ENCODE data around the gene MSX2. TPM values are rescaled to one million over a fixed set of nuclear protein-coding genes. Genes with fewer than 3 reads are reported as not detected.

MSX2 gene
- total RNA-seq, 2 donors from 2014 or later, result 0.17 to 0.88 TPM

DNA sequence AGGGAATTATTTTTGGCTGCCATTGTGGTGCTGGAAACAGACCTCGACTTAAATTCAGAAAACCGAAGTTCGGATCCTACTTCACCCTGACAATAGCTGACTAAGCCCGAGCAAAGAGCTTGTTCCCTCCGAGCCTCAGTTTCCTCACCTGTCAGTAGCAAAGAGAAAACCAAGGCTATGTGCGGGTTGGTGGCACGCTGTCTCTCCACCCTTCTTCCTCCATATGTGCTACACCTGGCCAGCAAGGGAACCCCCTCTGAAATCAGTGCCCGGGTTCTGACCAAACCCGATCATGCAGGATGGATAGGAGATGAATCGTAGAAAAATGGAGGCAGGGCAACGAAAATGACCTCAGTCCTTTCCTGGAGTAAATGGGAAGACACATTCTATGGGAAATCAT is 16.7 kb upstream of the MSX2 start:
- no peak overlapping the region for H3K9ac ChIP-seq (ENCODE audit: low read depth in 2 of 2, low read length in 2 of 2)
- H3K27me3 ChIP-seq, result no peaks in the 10 kb centered on the region
- intact Hi-C loops (cut with DNase I), result no loop called here

DNA sequence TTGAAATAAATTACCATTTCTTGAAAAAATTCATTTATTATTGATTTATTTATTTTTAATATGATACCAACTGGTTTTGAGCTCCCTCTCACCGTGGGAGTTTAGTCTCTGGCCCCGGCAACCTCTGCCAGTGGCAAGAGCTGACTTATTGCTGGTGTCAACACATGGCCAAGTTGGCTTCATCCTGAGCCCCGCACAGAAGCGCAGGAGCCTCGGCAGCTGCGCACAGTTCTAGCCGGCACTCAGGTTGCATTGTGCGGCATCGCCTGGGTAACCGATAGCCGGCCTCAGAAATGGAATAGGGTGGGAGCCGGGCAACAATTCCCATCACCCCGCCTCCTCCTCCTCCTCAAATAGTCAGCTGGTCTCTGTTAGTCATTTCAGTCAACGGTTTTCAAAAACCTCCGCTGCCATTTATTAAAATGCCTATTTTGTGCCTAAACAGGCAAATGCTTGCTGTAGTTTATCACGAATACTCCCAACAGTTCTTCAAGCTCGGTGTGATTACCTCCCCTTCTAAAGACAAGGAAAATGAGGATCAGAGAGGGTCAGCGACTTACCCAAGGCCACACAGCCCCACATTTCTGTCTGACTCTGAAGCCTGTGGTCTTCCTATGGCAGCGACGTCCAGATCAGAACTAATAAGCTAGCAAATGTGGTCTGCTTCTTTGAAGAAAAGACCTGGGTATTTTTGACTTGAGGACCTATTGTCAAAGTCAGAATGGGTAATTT is 15.7 kb upstream of the MSX2 start:
- intact Hi-C loops (cut with DNase I), result no loop called here
- H3K36me3 ChIP-seq, result no peaks in the 10 kb centered on the region
- H3K9ac ChIP-seq (ENCODE audit: low read depth in 2 of 2, low read length in 2 of 2), result no peak overlapping the region
- H3K27me3 ChIP-seq, result no peaks in the 10 kb centered on the region
- no peak overlapping the region for H3K4me3 ChIP-seq
- H3K27ac ChIP-seq, result no peak overlapping the region
- no peak for DNase-seq
- TF ChIP-seq, protein P1, sequence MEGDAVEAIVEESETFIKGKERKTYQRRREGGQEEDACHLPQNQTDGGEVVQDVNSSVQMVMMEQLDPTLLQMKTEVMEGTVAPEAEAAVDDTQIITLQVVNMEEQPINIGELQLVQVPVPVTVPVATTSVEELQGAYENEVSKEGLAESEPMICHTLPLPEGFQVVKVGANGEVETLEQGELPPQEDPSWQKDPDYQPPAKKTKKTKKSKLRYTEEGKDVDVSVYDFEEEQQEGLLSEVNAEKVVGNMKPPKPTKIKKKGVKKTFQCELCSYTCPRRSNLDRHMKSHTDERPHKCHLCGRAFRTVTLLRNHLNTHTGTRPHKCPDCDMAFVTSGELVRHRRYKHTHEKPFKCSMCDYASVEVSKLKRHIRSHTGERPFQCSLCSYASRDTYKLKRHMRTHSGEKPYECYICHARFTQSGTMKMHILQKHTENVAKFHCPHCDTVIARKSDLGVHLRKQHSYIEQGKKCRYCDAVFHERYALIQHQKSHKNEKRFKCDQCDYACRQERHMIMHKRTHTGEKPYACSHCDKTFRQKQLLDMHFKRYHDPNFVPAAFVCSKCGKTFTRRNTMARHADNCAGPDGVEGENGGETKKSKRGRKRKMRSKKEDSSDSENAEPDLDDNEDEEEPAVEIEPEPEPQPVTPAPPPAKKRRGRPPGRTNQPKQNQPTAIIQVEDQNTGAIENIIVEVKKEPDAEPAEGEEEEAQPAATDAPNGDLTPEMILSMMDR (IDR thresholded peaks at IDR 0.05), result no peak
- no peaks in the 10 kb centered on the region for H3K4me1 ChIP-seq
- H3K9me3 ChIP-seq, result no peaks in the 10 kb centered on the region

More for the DNA sequence above, 16.7 kb upstream of the MSX2 start:
- Histone ChIP-seq H3K27ac (no peak overlapping the region), H3K36me3 (no peaks in the 10 kb centered on the region), H3K4me3 (no peak overlapping the region), H3K9me3 (no peaks in the 10 kb centered on the region), H3K4me1 (no peaks in the 10 kb centered on the region)
- TF ChIP-seq, protein P1 (IDR thresholded peaks at IDR 0.05), result no peak
- DNase-seq, result no peak

DNA sequence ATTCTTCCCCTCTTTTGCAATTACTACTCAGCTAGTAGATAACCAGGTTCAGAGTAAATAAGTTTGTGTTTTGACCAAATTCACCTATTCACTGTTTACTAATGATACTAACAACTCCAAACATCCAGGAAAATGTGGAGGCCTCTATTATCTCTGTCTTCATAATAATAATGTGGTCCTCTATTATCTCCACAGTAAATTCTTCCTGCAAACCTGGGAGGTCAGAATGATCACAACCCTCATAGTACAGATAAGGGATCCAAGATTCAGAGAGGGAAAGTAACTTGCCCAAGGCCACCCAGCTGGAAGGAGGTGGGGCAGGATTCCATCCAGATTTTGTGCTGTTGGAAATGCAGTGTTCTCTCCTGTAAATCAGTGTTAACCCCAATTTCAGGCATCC is 9.6 kb upstream of the MSX2 start:
- peaks cover 19% of the 10 kb centered on the region for H3K27me3 ChIP-seq
- no peak for DNase-seq
- intact Hi-C loops (cut with DNase I), result no loop called here

DNA sequence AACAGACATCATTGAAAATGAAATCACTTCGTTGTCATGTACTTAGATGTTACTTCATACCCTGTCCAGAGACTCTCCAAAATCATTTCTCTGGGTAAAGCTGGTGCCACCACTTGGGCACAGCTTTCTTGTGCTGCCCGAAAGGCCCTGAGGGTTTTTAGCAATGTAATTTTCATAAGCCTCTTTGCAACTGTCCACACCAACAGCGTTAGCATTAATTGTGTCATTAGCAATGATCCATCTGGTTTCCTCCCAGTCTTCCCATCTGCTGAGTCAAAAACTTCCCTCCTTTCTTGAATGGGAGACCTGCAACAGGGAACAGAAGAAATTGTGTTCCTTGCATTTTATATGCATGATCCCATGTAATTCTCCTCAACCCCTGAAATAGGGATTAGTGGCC is 8.6 kb upstream of the MSX2 start:
- Histone ChIP-seq H3K4me3 (no peak overlapping the region), H3K9me3 (no peaks in the 10 kb centered on the region), H3K27ac (no peak overlapping the region), H3K4me1 (no peaks in the 10 kb centered on the region), H3K36me3 (no peaks in the 10 kb centered on the region), H3K27me3 (peaks cover 30% of the 10 kb centered on the region), H3K9ac (ENCODE audit: low read depth in 2 of 2, low read length in 2 of 2) (no peak overlapping the region)
- no peak for DNase-seq
- TF ChIP-seq, protein P1 (IDR thresholded peaks at IDR 0.05), result no peak
- intact Hi-C loops (cut with DNase I), result no loop called here

More for the DNA sequence above, 9.6 kb upstream of the MSX2 start:
- H3K36me3 ChIP-seq, result no peaks in the 10 kb centered on the region
- no peaks in the 10 kb centered on the region for H3K4me1 ChIP-seq
- H3K9ac ChIP-seq (ENCODE audit: low read depth in 2 of 2, low read length in 2 of 2), result no peak overlapping the region
- no peaks in the 10 kb centered on the region for H3K9me3 ChIP-seq
- no peak overlapping the region for H3K4me3 ChIP-seq
- TF ChIP-seq, protein P1 (IDR thresholded peaks at IDR 0.05), result no peak
- no peak overlapping the region for H3K27ac ChIP-seq

DNA sequence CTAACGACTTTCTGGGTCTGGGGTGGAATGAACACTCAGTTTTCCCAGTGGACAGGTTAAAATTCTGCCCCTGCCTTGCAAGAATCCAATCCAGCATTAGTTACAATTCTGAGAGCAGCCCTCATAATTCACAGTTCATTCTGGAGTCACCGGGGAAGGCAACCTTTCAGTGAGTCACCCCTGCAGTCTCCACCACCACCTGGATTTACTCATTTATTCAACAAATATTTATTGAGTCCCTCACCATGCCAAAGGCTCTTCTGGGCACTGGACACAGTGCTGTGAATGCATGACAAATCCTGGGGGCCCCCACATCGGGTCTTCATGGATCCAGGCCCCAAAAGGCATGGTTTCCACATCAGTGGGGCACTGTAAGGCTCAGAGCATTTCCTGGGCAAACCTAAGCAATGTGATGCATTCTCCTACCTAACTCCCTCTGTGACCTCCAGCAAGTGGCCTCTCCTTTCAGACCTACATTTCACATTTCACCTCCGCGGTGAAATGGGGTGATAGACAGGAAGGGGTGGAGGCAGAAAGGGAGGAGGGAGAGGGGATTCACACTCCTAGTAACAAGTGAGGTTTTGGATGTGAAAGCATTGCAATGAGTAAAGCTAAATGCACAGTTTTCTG is 6.4 kb upstream of the MSX2 start:
- Histone ChIP-seq H3K27me3 (peaks cover 49% of the 10 kb centered on the region), H3K9ac (ENCODE audit: low read depth in 2 of 2, low read length in 2 of 2) (no peak overlapping the region), H3K9me3 (no peaks in the 10 kb centered on the region), H3K36me3 (no peaks in the 10 kb centered on the region), H3K4me1 (no peaks in the 10 kb centered on the region), H3K27ac (no peak overlapping the region), H3K4me3 (no peak overlapping the region)
- intact Hi-C loops (cut with DNase I), result no loop called here
- TF ChIP-seq, protein P1 (IDR thresholded peaks at IDR 0.05), result no peak
- DNase-seq, result no peak

All from colonic mucosa (tissue), 4 donors.